WTC11 (cell line): Measurements from ENCODE around the gene ANO7.

ENCODE experiments used
- CBFB ChIP-seq: sonication (generic); formaldehyde crosslinking; IDR thresholded peaks from 2 replicates; pipeline ENCODE4 v1.8.1; 2022; ENCODE audit warnings: mild to moderate bottlenecking, low read depth, missing genetic modification reagents
- CREB1 ChIP-seq: sonication (generic); formaldehyde crosslinking; IDR thresholded peaks from 2 replicates; pipeline ENCODE4 v1.8.0; 2023; ENCODE audit warnings: mild to moderate bottlenecking, missing genetic modification reagents
- CTCF ChIP-seq: fragments of 200-600 bp; IDR thresholded peaks from 2 replicates; pipeline ENCODE4 v1.8.0; 2022; ENCODE audit warnings: antibody characterized with exemption
- E2F4 ChIP-seq: sonication (generic); formaldehyde crosslinking; IDR thresholded peaks from 2 replicates; pipeline ENCODE4 v1.8.1; 2022; ENCODE audit warnings: low read depth, mild to moderate bottlenecking, moderate library complexity, missing genetic modification reagents, borderline replicate concordance
- GRHL2 ChIP-seq: fragments of 250-450 bp; sonication (Bioruptor Pico); IDR thresholded peaks from 2 replicates; pipeline ENCODE4 v1.8.0; 2022; ENCODE audit warnings: mild to moderate bottlenecking, moderate library complexity; ENCODE audit not compliant: insufficient replicate concordance, severe bottlenecking
- IRF2 ChIP-seq: sonication (generic); formaldehyde crosslinking; IDR thresholded peaks from 2 replicates; pipeline ENCODE4 v1.8.0; 2022; ENCODE audit warnings: low read depth, missing genetic modification reagents, borderline replicate concordance
- MAX ChIP-seq: sonication (generic); formaldehyde crosslinking; IDR thresholded peaks from 2 replicates; pipeline ENCODE4 v1.8.0; 2022; ENCODE audit warnings: mild to moderate bottlenecking, missing genetic modification reagents
- NFE2L1 ChIP-seq: sonication (generic); formaldehyde crosslinking; IDR thresholded peaks from 2 replicates; pipeline ENCODE4 v1.8.1; 2023; ENCODE audit warnings: missing genetic modification reagents
- PRDM15 ChIP-seq: sonication (generic); formaldehyde crosslinking; IDR thresholded peaks from 2 replicates; pipeline ENCODE4 v1.8.0; 2022; ENCODE audit warnings: missing genetic modification reagents
- RORB ChIP-seq: fragments of 250-450 bp; sonication (Bioruptor Pico); IDR thresholded peaks from 2 replicates; pipeline ENCODE4 v1.9.0; 2021; ENCODE audit warnings: mild to moderate bottlenecking
- USF1 ChIP-seq: sonication (generic); formaldehyde crosslinking; IDR thresholded peaks from 2 replicates; pipeline ENCODE4 v1.8.0; 2022; ENCODE audit warnings: mild to moderate bottlenecking, missing genetic modification reagents
- USF2 ChIP-seq: sonication (generic); formaldehyde crosslinking; IDR thresholded peaks from 2 replicates; pipeline ENCODE4 v1.8.1; 2023; ENCODE audit warnings: mild to moderate bottlenecking, missing genetic modification reagents, moderate library complexity
- ZNF138 ChIP-seq: sonication (generic); formaldehyde crosslinking; conservative IDR thresholded peaks from 2 replicates; pipeline ENCODE4 v1.8.1; 2022; ENCODE audit warnings: mild to moderate bottlenecking, moderate library complexity, missing genetic modification reagents

- TF ChIP-seq CTCF (no peak), MAX (no peak), ZNF138 (CRISPR knock-in tag) (no peak), E2F4 (CRISPR knock-in tag) (no peak), GRHL2 (CRISPR knock-in tag) (no peak), CBFB (CRISPR knock-in tag) (no peak), RORB (CRISPR knock-in tag) (no peak), USF2 (CRISPR knock-in tag) (no peak), CREB1 (no peak), IRF2 (CRISPR knock-in tag) (no peak), PRDM15 (CRISPR knock-in tag) (no peak), NFE2L1 (CRISPR knock-in tag) (no peak), USF1 (no peak)
Observed at GRCh38 chr2:241198381-241199279, 10.2 kb downstream of the ANO7 start.
